ENCODE data around the gene LRRC3C.

GRCh38 chr17:39939106-39939505 is 11.6 kb downstream of the LRRC3C start:
- no peak for TF ChIP-seq GATA3 (IDR thresholded peaks at IDR 0.05; ENCODE audit: low read depth, low read length)
- no peak for TF ChIP-seq GATA2 (IDR thresholded peaks at IDR 0.05; ENCODE audit: low read depth, low read length)
